HEK293 (cell line): ENCODE data around the gene C1QL4.
A peak's percentile ranks its signal among the peaks of the same experiment; 100 is the strongest.

Source experiments
- FEZF1 ChIP-seq: fragments of 450-650 bp; formaldehyde crosslinking; IDR thresholded peaks from 2 replicates; pipeline ENCODE4 v1.5.1; 2016; ENCODE audit warnings: missing biosample characterization, missing genetic modification characterization
- GLIS1 ChIP-seq: fragments of 450-650 bp; formaldehyde crosslinking; IDR thresholded peaks from 2 replicates; pipeline ENCODE4 v1.5.1; 2016; ENCODE audit warnings: missing biosample characterization, missing genetic modification characterization
- HIC1 ChIP-seq: fragments of 450-650 bp; formaldehyde crosslinking; IDR thresholded peaks from 2 replicates; pipeline ENCODE4 v1.5.1; 2016; ENCODE audit warnings: missing biosample characterization, missing genetic modification characterization
- KLF1 ChIP-seq: fragments of 450-650 bp; formaldehyde crosslinking; IDR thresholded peaks from 2 replicates; pipeline ENCODE4 v1.5.1; 2016; ENCODE audit warnings: missing biosample characterization, missing genetic modification characterization
- KLF16 ChIP-seq: fragments of 450-650 bp; formaldehyde crosslinking; IDR thresholded peaks from 2 replicates; pipeline ENCODE4 v1.5.1; 2017; ENCODE audit warnings: missing biosample characterization, missing genetic modification characterization
- KLF17 ChIP-seq: fragments of 450-650 bp; formaldehyde crosslinking; IDR thresholded peaks from 2 replicates; pipeline ENCODE4 v1.5.1; 2016; ENCODE audit warnings: missing biosample characterization, missing genetic modification characterization
- KLF8 ChIP-seq: fragments of 450-650 bp; formaldehyde crosslinking; IDR thresholded peaks from 2 replicates; pipeline ENCODE4 v1.5.1; 2016; ENCODE audit warnings: missing biosample characterization, missing genetic modification characterization
- PATZ1 ChIP-seq: fragments of 450-650 bp; formaldehyde crosslinking; IDR thresholded peaks from 2 replicates; pipeline ENCODE4 v1.5.1; 2016; ENCODE audit warnings: missing biosample characterization, missing genetic modification characterization
- TRIM28 ChIP-seq: IDR thresholded peaks from 2 replicates; pipeline ENCODE4 v1.6.1; 2011; ENCODE audit warnings: low read length, control low read depth, borderline replicate concordance
- ZBTB11 ChIP-seq: fragments of 450-650 bp; formaldehyde crosslinking; conservative IDR thresholded peaks from 2 replicates; pipeline ENCODE4 v1.5.1; 2016; ENCODE audit warnings: low read depth, missing biosample characterization, missing genetic modification characterization
- ZBTB20 ChIP-seq: fragments of 450-650 bp; formaldehyde crosslinking; IDR thresholded peaks from 2 replicates; pipeline ENCODE4 v1.5.1; 2016; ENCODE audit warnings: missing biosample characterization, missing genetic modification characterization
- ZBTB21 ChIP-seq: fragments of 450-650 bp; formaldehyde crosslinking; IDR thresholded peaks from 2 replicates; pipeline ENCODE4 v1.5.1; 2017; ENCODE audit warnings: missing biosample characterization, missing genetic modification characterization
- ZBTB7A ChIP-seq: fragments of 450-650 bp; formaldehyde crosslinking; IDR thresholded peaks from 2 replicates; pipeline ENCODE4 v1.5.1; 2016; ENCODE audit warnings: low read depth, missing biosample characterization, missing genetic modification characterization
- ZBTB8A ChIP-seq: fragments of 450-650 bp; formaldehyde crosslinking; IDR thresholded peaks from 2 replicates; pipeline ENCODE4 v1.5.1; 2016; ENCODE audit warnings: missing biosample characterization, missing genetic modification characterization
- ZFHX2 ChIP-seq: fragments of 450-650 bp; formaldehyde crosslinking; conservative IDR thresholded peaks from 2 replicates; pipeline ENCODE4 v1.5.1; 2016; ENCODE audit warnings: missing biosample characterization, missing genetic modification characterization
- ZFP37 ChIP-seq: fragments of 450-650 bp; formaldehyde crosslinking; IDR thresholded peaks from 2 replicates; pipeline ENCODE4 v1.5.1; 2016; ENCODE audit warnings: missing biosample characterization, missing genetic modification characterization
- ZNF175 ChIP-seq: fragments of 450-650 bp; formaldehyde crosslinking; IDR thresholded peaks from 2 replicates; pipeline ENCODE4 v1.5.1; 2016; ENCODE audit warnings: missing biosample characterization, missing genetic modification characterization
- ZNF23 ChIP-seq: fragments of 450-650 bp; formaldehyde crosslinking; IDR thresholded peaks from 2 replicates; pipeline ENCODE4 v1.5.1; 2016; ENCODE audit warnings: missing biosample characterization, missing genetic modification characterization, borderline replicate concordance
- ZNF302 ChIP-seq: fragments of 450-650 bp; formaldehyde crosslinking; IDR thresholded peaks from 2 replicates; pipeline ENCODE4 v1.5.1; 2016; ENCODE audit warnings: missing biosample characterization, missing genetic modification characterization, low read depth
- ZNF404 ChIP-seq: fragments of 450-650 bp; formaldehyde crosslinking; IDR thresholded peaks from 2 replicates; pipeline ENCODE4 v1.5.1; 2017; ENCODE audit warnings: missing biosample characterization, missing genetic modification characterization
- ZNF423 ChIP-seq: fragments of 450-650 bp; formaldehyde crosslinking; IDR thresholded peaks from 2 replicates; pipeline ENCODE4 v1.5.1; 2016; ENCODE audit warnings: missing biosample characterization, missing genetic modification characterization
- ZNF561 ChIP-seq: fragments of 450-650 bp; IDR thresholded peaks from 2 replicates; pipeline ENCODE4 v1.5.1; 2018; ENCODE audit warnings: missing biosample characterization, missing genetic modification characterization, borderline replicate concordance
- ZNF600 ChIP-seq: fragments of 450-650 bp; formaldehyde crosslinking; IDR thresholded peaks from 2 replicates; pipeline ENCODE4 v1.5.1; 2016; ENCODE audit warnings: missing biosample characterization, missing genetic modification characterization
- ZNF610 ChIP-seq: fragments of 450-650 bp; formaldehyde crosslinking; IDR thresholded peaks from 2 replicates; pipeline ENCODE4 v1.5.1; 2016; ENCODE audit warnings: missing biosample characterization, missing genetic modification characterization, borderline replicate concordance
- ZNF777 ChIP-seq: fragments of 450-650 bp; formaldehyde crosslinking; IDR thresholded peaks from 2 replicates; pipeline ENCODE4 v1.5.1; 2017; ENCODE audit warnings: missing biosample characterization, missing genetic modification characterization, borderline replicate concordance
- ZSCAN16 ChIP-seq: fragments of 450-650 bp; formaldehyde crosslinking; IDR thresholded peaks from 2 replicates; pipeline ENCODE4 v1.5.1; 2016; ENCODE audit warnings: missing biosample characterization, missing genetic modification characterization
- ZSCAN18 ChIP-seq: fragments of 450-650 bp; formaldehyde crosslinking; IDR thresholded peaks from 2 replicates; pipeline ENCODE4 v1.5.1; 2016; ENCODE audit warnings: missing biosample characterization, missing genetic modification characterization
- ZSCAN5A ChIP-seq: fragments of 450-650 bp; formaldehyde crosslinking; IDR thresholded peaks from 2 replicates; pipeline ENCODE4 v1.5.1; 2016; ENCODE audit warnings: missing biosample characterization, missing genetic modification characterization

The C1QL4 gene

GRCh38 chr12:49347311-49348193 lies 10.6 kb upstream of the C1QL4 start (continued):
- TF ChIP-seq ZBTB11 (tag by site-specific recombination) (peak; percentile 45), ZSCAN18 (tag by site-specific recombination) (no peak), ZNF302 (tag by site-specific recombination) (no peak), ZNF404 (tag by site-specific recombination) (no peak), ZBTB8A (peak; percentile 94), ZSCAN5A (tag by site-specific recombination) (0 out of 2 replicates have a peak, but pooled peaks have one; percentile 50), GLIS1 (tag by site-specific recombination) (peak; percentile 96), ZFP37 (tag by site-specific recombination) (peak; percentile 85; the same call in 1 of the 2 replicates), ZNF610 (peak; percentile 62; the same call in 1 of the 2 replicates), ZBTB7A (peak; percentile 86; the same call in 1 of the 2 replicates), FEZF1 (no peak), ZFHX2 (tag by site-specific recombination) (peak; percentile 83), KLF16 (peak; percentile 83; the same call in 1 of the 2 replicates), ZBTB21 (tag by site-specific recombination) (peak; percentile 40; the same call in 1 of the 2 replicates), ZNF777 (0 out of 2 replicates have a peak, but pooled peaks have one; percentile 32), HIC1 (tag by site-specific recombination) (peak; percentile 94), PATZ1 (tag by site-specific recombination) (peak; percentile 100), KLF1 (tag by site-specific recombination) (peak; percentile 78), ZNF175 (tag by site-specific recombination) (no peak), TRIM28 (0 out of 2 replicates have a peak, but pooled peaks have one; percentile 24), ZNF561 (tag by site-specific recombination) (peak; percentile 55), ZSCAN16 (tag by site-specific recombination) (peak; percentile 80), KLF17 (tag by site-specific recombination) (peak; percentile 67), ZNF600 (tag by site-specific recombination) (peak; percentile 27; the same call in 1 of the 2 replicates), ZNF423 (tag by site-specific recombination) (peak; percentile 98), KLF8 (tag by site-specific recombination) (peak; percentile 74; the same call in 1 of the 2 replicates), ZNF23 (tag by site-specific recombination) (no peak), ZBTB20 (peak; percentile 34)
